ENCODE data around the gene MALRD1. TPM values are rescaled to one million over a fixed set of nuclear protein-coding genes. Genes with fewer than 3 reads are reported as not detected.

The MALRD1 gene
- total RNA-seq, 1 experiment from 2014 or later: 0.86 TPM

- no TSS peak for BruUV-seq (replicated peaks)
- ChIA-PET POLR2A (ENCODE audit: low non-redundant PET) (no interaction called here), CTCF (no interaction called here)
- Histone ChIP-seq H3K36me3 (ENCODE audit: insufficient read depth, low read length, poor library complexity, severe bottlenecking) (no peaks in the 10 kb centered on the region), H3K9me3 (ENCODE audit: low read depth, low read length, poor library complexity, severe bottlenecking) (peaks cover 12% of the 10 kb centered on the region), H3K4me3 (ENCODE audit: low read depth, low read length, poor library complexity, severe bottlenecking) (no peak overlapping the region), H3K4me1 (ENCODE audit: insufficient read depth, low read length, poor library complexity, severe bottlenecking) (no peaks in the 10 kb centered on the region), H3K27ac (ENCODE audit: low read depth, low read length, poor library complexity, severe bottlenecking) (no peak overlapping the region), H3K27me3 (replicated peaks; ENCODE audit: insufficient read depth, low read depth, low read length, poor library complexity) (no peaks in the 10 kb centered on the region)
- no peak for DNase-seq (ENCODE audit: low spot score)
- TF ChIP-seq CTCF (conservative IDR thresholded peaks at IDR 0.05; ENCODE audit: low read depth, low read length) (no peak), EZH2 (IDR thresholded peaks at IDR 0.05; ENCODE audit: borderline replicate concordance, low read depth, low read length, poor library complexity, severe bottlenecking) (no peak)
- intact Hi-C loops (cut with micrococcal nuclease; ENCODE audit: unreplicated experiment): no loop called here
These were observed 664.6 kb downstream of the MALRD1 start for GRCh38 chr10:19713159-19713558.

DNA sequence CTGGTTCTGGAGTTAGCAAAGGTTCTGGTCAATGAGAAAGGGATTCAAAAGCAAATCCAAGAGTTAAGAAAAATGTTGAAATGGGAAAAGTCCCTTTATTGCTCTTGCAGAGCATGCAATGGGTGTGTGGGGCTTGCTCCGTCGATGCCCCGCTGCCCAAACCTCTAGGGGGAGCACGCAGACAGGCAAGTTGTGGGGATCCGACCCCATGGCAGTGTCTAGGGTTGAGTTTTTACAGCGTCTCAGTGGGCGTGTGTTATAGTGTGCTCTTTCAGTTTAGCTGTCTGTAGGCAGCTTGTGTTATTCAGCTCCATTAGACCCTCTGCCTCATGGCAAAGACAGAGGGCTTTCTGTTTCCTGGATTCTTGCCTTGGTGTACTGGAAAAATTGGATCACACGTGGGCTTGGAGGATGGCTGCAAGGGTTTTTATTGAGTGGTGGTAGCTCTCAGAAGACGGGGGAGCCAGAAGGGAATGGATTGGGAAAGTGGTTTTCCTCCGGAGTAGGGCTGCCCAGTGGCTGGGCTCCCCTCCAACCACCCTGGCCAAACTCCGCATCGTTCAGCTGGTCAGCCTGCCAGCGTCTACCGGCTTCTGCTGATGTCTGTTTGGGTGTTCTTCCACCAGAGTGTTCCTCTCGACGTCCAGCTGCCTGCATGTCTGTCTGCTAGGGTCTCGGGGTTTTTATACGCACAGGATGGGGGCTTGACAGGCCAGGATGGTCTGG is 665.4 kb downstream of the MALRD1 start:
- intact Hi-C loops (cut with micrococcal nuclease; ENCODE audit: unreplicated experiment): no loop called here
- Histone ChIP-seq H3K36me3 (ENCODE audit: insufficient read depth, low read length, poor library complexity, severe bottlenecking) (no peaks in the 10 kb centered on the region), H3K4me3 (ENCODE audit: low read depth, low read length, poor library complexity, severe bottlenecking) (no peak overlapping the region), H3K27me3 (replicated peaks; ENCODE audit: insufficient read depth, low read depth, low read length, poor library complexity) (no peaks in the 10 kb centered on the region), H3K27ac (ENCODE audit: low read depth, low read length, poor library complexity, severe bottlenecking) (no peak overlapping the region), H3K9me3 (ENCODE audit: low read depth, low read length, poor library complexity, severe bottlenecking) (peaks cover 12% of the 10 kb centered on the region), H3K4me1 (ENCODE audit: insufficient read depth, low read length, poor library complexity, severe bottlenecking) (no peaks in the 10 kb centered on the region)
- POLR2A ChIA-PET (ENCODE audit: low non-redundant PET): no interaction called here
- DNase-seq (ENCODE audit: low spot score): peak; percentile 20
- TF ChIP-seq EZH2 (IDR thresholded peaks at IDR 0.05; ENCODE audit: borderline replicate concordance, low read depth, low read length, poor library complexity, severe bottlenecking) (no peak), CTCF (conservative IDR thresholded peaks at IDR 0.05; ENCODE audit: low read depth, low read length) (no peak)
- CTCF ChIA-PET: no interaction called here
- no TSS peak for BruUV-seq (replicated peaks)

DNA sequence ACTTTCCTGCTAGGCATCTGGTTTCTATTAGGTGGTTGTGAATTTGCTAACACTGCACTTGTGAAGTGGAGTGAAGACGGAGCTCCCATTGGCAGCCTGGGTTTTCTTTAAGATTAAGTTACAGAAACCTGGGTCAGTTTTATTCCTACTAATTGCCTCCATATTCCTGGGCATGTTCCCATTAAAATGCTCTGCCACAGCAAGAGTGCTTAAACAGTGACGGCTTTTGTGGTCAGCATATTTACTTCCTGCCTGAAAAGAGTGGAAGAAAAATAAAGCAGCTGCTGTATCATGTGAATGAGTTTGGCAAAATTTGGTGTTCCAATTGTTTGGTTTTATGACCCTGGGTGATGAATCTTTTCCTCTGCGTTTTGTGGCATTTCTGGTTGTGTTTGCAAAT is 670.7 kb downstream of the MALRD1 start:
- Histone ChIP-seq H3K9me3 (ENCODE audit: low read depth, low read length, poor library complexity, severe bottlenecking) (no peaks in the 10 kb centered on the region), H3K27me3 (replicated peaks; ENCODE audit: insufficient read depth, low read depth, low read length, poor library complexity) (no peaks in the 10 kb centered on the region), H3K27ac (ENCODE audit: low read depth, low read length, poor library complexity, severe bottlenecking) (peak overlapping the region; percentile 32), H3K4me3 (ENCODE audit: low read depth, low read length, poor library complexity, severe bottlenecking) (no peak overlapping the region), H3K36me3 (ENCODE audit: insufficient read depth, low read length, poor library complexity, severe bottlenecking) (no peaks in the 10 kb centered on the region), H3K4me1 (ENCODE audit: insufficient read depth, low read length, poor library complexity, severe bottlenecking) (peaks cover 8% of the 10 kb centered on the region)
- no peak for TF ChIP-seq EZH2 (IDR thresholded peaks at IDR 0.05; ENCODE audit: borderline replicate concordance, low read depth, low read length, poor library complexity, severe bottlenecking)
- no peak for TF ChIP-seq CTCF (conservative IDR thresholded peaks at IDR 0.05; ENCODE audit: low read depth, low read length)
- intact Hi-C loops (cut with micrococcal nuclease; ENCODE audit: unreplicated experiment): no loop called here
- CTCF ChIA-PET: no interaction called here
- no TSS peak for BruUV-seq (replicated peaks)
- POLR2A ChIA-PET (ENCODE audit: low non-redundant PET): interaction anchor here (0.5 kb wide), 1 partner anchor 10 kb away, joined by 11 read pairs; no protein-coding TSS in a partner anchor
- DNase-seq (ENCODE audit: low spot score): peak; percentile 83

Data from A673 (cell line).